Muscle layer of colon (tissue), 2 donors: ENCODE data around the gene NANOGP8.

Source experiments
- H3K27ac ChIP-seq: one replicate; pipeline ENCODE4 v1.7.0; 2013; ENCODE audit warnings: low read depth, mild to moderate bottlenecking, low read length, moderate library complexity
- H3K27me3 ChIP-seq, 2 donors: one replicate each; pipeline ENCODE4 v1.7.0; 2013; ENCODE audit warnings: low read length in 2 of 2, mild to moderate bottlenecking in 2 of 2; ENCODE audit not compliant: insufficient read depth in 2 of 2, control insufficient read depth in 1 of 2
- H3K36me3 ChIP-seq: one replicate; pipeline ENCODE4 v1.7.0; 2013; ENCODE audit warnings: mild to moderate bottlenecking, low read length; ENCODE audit not compliant: insufficient read depth
- H3K4me1 ChIP-seq: one replicate; pipeline ENCODE4 v1.7.0; 2013; ENCODE audit warnings: mild to moderate bottlenecking, low read length; ENCODE audit not compliant: insufficient read depth
- H3K4me3 ChIP-seq, 2 donors: one replicate each; pipeline ENCODE4 v1.7.0; 2013; ENCODE audit warnings: low read length in 2 of 2, low read depth in 1 of 2, mild to moderate bottlenecking in 1 of 2, moderate library complexity in 1 of 2
- H3K9ac ChIP-seq: one replicate; pipeline ENCODE4 v1.7.0; 2013; ENCODE audit warnings: low read length
- H3K9me3 ChIP-seq: one replicate; pipeline ENCODE4 v1.7.0; 2013; ENCODE audit warnings: mild to moderate bottlenecking, low read length
- donor health status: abdominal sarcoma.
- donor health status: Adenocarcinoma of cecum.

Gene NANOGP8

DNA sequence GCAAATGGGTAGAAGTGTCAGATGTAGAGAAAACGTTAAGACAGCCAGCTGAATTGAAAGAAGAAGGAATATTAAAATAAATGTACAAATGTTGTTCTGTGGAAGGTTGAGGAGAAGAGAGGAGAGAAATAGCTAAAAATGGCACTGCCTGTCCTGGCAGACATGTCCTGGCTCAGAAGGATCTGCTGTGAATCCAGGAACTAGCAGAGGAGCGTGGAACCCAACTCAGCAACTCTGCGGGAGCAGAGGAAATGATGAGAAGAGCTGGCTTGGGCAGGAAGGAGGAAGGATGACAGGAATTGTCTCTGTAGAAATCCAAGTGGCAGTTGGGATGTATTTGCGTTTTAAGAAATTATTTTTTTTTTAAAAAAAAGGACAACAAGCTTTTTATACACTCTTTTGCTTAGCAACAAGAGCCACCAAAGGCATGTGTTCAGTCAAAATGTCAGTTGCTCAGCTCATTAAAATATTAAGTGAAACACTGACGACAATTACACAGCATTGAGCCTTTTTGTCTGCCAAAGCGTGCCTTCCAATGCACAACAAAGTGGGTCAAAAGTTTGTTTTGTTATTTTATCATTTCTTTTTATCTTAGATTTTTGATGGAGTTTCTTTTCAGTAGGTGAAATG is 16.1 kb downstream of the NANOGP8 start:
- H3K4me1 ChIP-seq = peaks cover 7% of the 10 kb centered on the region
- H3K36me3 ChIP-seq = no peaks in the 10 kb centered on the region
- H3K27ac ChIP-seq = no peak overlapping the region
- no peak overlapping the region for H3K9ac ChIP-seq
- H3K9me3 ChIP-seq = no peaks in the 10 kb centered on the region
- H3K27me3 ChIP-seq = no peaks in the 10 kb centered on the region
- no peak overlapping the region for H3K4me3 ChIP-seq

GRCh38 chr15:35067496-35068347 is 17.4 kb downstream of the NANOGP8 start:
- Histone ChIP-seq H3K36me3 (no peaks in the 10 kb centered on the region), H3K27ac (no peak overlapping the region), H3K27me3 (no peaks in the 10 kb centered on the region), H3K9ac (no peak overlapping the region), H3K4me3 (no peak overlapping the region), H3K9me3 (no peaks in the 10 kb centered on the region), H3K4me1 (peaks cover 7% of the 10 kb centered on the region)

DNA sequence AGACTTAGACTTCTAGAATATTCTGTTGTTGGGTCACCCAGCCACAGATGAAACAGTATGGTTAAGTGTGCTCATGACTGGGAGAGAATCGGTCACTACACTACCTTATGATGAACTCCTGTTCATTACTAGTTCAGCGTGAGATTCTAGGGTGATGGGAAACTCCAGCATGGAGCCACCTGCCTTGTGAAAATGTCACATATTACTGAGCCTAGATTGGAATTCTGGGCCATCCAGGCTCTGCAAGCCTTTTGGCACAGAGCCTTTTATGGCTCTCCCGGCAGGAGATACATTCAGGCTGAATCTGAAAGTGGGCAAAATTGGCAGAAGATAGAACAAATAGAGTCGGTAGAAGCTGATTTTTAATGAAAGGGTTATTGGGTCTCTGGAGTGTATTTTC is 19.0 kb downstream of the NANOGP8 start:
- no peaks in the 10 kb centered on the region for H3K27me3 ChIP-seq
- H3K4me1 ChIP-seq = peaks cover 7% of the 10 kb centered on the region
- no peak overlapping the region for H3K9ac ChIP-seq
- H3K9me3 ChIP-seq = no peaks in the 10 kb centered on the region
- no peaks in the 10 kb centered on the region for H3K36me3 ChIP-seq
- no peak overlapping the region for H3K27ac ChIP-seq
- H3K4me3 ChIP-seq = no peak overlapping the region

DNA sequence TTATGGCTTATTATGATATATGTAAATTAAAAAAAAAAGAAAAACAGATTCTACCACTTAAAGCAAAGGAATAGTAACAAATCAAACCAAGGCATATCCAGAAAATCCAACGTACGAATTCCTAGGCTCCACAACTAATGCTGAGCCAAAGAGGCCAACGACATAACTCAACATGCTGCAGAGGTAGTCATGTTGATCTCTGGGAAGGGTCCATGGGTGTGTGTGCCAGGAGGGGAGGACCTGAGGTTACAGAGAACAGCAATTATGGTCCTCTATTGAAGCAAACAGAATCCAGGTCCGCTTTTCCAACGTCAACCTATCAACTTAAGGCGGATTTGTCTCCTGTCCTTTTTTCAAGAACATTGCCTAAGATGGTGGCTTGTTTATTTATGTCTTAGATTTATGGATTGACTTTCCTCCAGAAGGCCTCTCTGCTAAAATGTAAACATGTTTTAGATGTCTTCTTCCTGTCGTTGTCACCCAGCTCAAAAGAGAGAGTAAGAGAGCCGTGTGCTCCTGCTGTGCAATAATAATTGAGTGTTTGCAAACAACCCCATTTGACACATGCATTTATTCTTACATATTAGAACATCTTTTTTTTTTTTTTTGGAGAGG is 20.4 kb downstream of the NANOGP8 start:
- Histone ChIP-seq H3K9me3 (no peaks in the 10 kb centered on the region), H3K36me3 (no peaks in the 10 kb centered on the region), H3K27me3 (no peaks in the 10 kb centered on the region), H3K4me1 (peaks cover 7% of the 10 kb centered on the region), H3K9ac (no peak overlapping the region), H3K4me3 (no peak overlapping the region), H3K27ac (no peak overlapping the region)

- Histone ChIP-seq H3K4me1 (peaks cover 3% of the 10 kb centered on the region), H3K27me3 (no peaks in the 10 kb centered on the region), H3K4me3 (no peak overlapping the region), H3K36me3 (no peaks in the 10 kb centered on the region), H3K9ac (no peak overlapping the region), H3K27ac (no peak overlapping the region), H3K9me3 (no peaks in the 10 kb centered on the region)
Measured at GRCh38 chr15:35062738-35063099, 22.4 kb downstream of the NANOGP8 start.

- Histone ChIP-seq H3K9ac (no peak overlapping the region), H3K27me3 (no peaks in the 10 kb centered on the region), H3K36me3 (no peaks in the 10 kb centered on the region), H3K9me3 (no peaks in the 10 kb centered on the region), H3K4me1 (no peaks in the 10 kb centered on the region), H3K4me3 (no peak overlapping the region), H3K27ac (no peak overlapping the region)
Measured at GRCh38 chr15:35061825-35062737, 23.0 kb downstream of the NANOGP8 start.

- Histone ChIP-seq H3K27me3 (no peaks in the 10 kb centered on the region), H3K4me3 (no peak overlapping the region), H3K9me3 (no peaks in the 10 kb centered on the region), H3K4me1 (no peaks in the 10 kb centered on the region), H3K27ac (no peak overlapping the region), H3K9ac (no peak overlapping the region), H3K36me3 (no peaks in the 10 kb centered on the region)
Measured at GRCh38 chr15:35061161-35061824, 23.8 kb downstream of the NANOGP8 start.

DNA sequence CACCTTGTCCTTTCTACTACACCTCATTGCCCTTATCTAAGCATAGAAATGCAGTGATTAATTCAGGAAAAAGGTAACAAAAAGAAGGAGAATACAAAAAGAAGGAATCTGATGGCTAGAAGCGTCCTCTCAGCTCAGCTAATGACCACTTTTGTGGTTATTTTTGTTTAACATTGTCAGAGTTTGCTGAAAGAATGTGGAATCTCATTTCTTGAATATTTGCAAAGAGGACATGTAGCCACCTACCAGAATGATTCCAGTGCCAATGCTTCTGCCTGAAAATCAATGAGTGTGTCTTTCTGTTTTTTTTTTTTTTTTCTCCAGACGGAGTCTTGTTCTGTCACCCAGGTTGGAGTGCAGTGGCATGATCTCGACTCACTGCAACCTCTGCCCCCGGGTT is 24.5 kb downstream of the NANOGP8 start:
- H3K9ac ChIP-seq = no peak overlapping the region
- no peaks in the 10 kb centered on the region for H3K4me1 ChIP-seq
- H3K27ac ChIP-seq = no peak overlapping the region
- no peaks in the 10 kb centered on the region for H3K27me3 ChIP-seq
- no peaks in the 10 kb centered on the region for H3K36me3 ChIP-seq
- H3K4me3 ChIP-seq = no peak overlapping the region
- no peaks in the 10 kb centered on the region for H3K9me3 ChIP-seq

GRCh38 chr15:35058534-35059054 is 26.5 kb downstream of the NANOGP8 start:
- H3K4me1 ChIP-seq = no peaks in the 10 kb centered on the region
- H3K36me3 ChIP-seq = no peaks in the 10 kb centered on the region
- no peaks in the 10 kb centered on the region for H3K27me3 ChIP-seq
- H3K4me3 ChIP-seq = no peak overlapping the region
- H3K9ac ChIP-seq = no peak overlapping the region
- no peaks in the 10 kb centered on the region for H3K9me3 ChIP-seq
- H3K27ac ChIP-seq = no peak overlapping the region

- no peaks in the 10 kb centered on the region for H3K4me1 ChIP-seq
- no peak overlapping the region for H3K9ac ChIP-seq
Measured at GRCh38 chr15:35055416-35056105, 29.5 kb downstream of the NANOGP8 start.

More at GRCh38 chr15:35055416-35056105, 29.5 kb downstream of the NANOGP8 start:
- no peaks in the 10 kb centered on the region for H3K9me3 ChIP-seq
- no peak overlapping the region for H3K4me3 ChIP-seq
- H3K27ac ChIP-seq = no peak overlapping the region
- H3K36me3 ChIP-seq = no peaks in the 10 kb centered on the region
- H3K27me3 ChIP-seq = no peaks in the 10 kb centered on the region
